ENCODE measurements around the gene PPP1R2.
"Not testable (repeated sequence)": the region's sequence is repeated elsewhere in the genome, so short reads cannot be mapped to it uniquely, and the experiment has no call there.

The PPP1R2 gene

DNA sequence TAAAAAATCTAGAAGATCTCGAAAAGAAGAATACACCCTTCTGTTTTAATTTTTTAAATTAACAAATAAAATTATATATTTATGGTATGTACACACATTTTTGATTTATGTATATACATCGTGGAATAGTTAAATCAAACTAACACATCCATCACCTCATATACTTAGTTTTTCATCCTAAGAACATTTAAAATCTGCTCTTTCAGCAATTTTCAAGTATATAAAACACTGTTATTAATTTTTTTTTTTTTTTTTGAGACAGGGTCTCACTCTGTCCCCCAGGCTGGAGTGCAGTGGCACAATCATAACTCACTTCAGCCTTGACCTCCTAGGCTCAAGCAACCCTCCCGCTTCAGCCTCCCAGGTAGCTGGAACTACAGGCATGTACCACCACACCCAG is 67.5 kb downstream of the PPP1R2 start:
- ChIA-PET CTCF (no interaction called here), POLR2A (no interaction called here)
- H3K9me3 ChIP-seq (ENCODE audit: control insufficient read depth, insufficient read depth, low read depth, low read length) = no peaks in the 10 kb centered on the region
- no peak for TF ChIP-seq ZNF354C (tag by site-specific recombination; IDR thresholded peaks at IDR 0.05; ENCODE audit: borderline replicate concordance, low read depth)
- no peaks in the 10 kb centered on the region for H3K36me3 ChIP-seq (ENCODE audit: control insufficient read depth in 2 of 2, insufficient read depth in 1 of 2, low read length in 2 of 2)
- no peak overlapping the region for H3K4me3 ChIP-seq (ENCODE audit: low read depth, low read length)
- no peak overlapping the region for H3K27ac ChIP-seq (ENCODE audit: extremely low read depth, low read depth, low read length)
- no peaks in the 10 kb centered on the region for H3K4me1 ChIP-seq (ENCODE audit: control insufficient read depth, insufficient read depth, low read length)

DNA sequence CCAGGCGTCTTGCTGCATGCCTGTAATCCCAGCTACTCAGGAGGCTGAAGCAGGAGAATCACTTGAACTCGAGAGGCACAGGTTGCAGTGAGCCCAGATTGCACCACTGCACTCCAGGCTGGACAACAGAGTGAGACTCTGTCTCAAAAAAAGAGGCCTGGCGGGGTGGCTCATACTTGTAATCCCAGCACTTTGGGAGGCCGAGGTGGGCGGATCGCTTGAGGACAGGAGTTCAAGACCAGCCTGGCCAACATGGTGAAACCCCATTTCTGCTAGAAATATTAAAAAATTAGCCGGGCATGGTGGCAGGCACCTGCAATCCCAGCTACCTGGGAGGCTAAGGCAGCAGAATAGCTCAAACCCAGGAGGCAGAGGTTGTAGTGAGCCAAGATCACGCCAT is 68.0 kb downstream of the PPP1R2 start:
- H3K36me3 ChIP-seq (ENCODE audit: control insufficient read depth in 2 of 2, insufficient read depth in 1 of 2, low read length in 2 of 2); H3K4me1 ChIP-seq (ENCODE audit: control insufficient read depth, insufficient read depth, low read length); H3K27ac ChIP-seq (ENCODE audit: extremely low read depth, low read depth, low read length); H3K9me3 ChIP-seq (ENCODE audit: control insufficient read depth, insufficient read depth, low read depth, low read length); H3K4me3 ChIP-seq (ENCODE audit: low read depth, low read length); CTCF ChIA-PET; POLR2A ChIA-PET: not testable (repeated sequence)

DNA sequence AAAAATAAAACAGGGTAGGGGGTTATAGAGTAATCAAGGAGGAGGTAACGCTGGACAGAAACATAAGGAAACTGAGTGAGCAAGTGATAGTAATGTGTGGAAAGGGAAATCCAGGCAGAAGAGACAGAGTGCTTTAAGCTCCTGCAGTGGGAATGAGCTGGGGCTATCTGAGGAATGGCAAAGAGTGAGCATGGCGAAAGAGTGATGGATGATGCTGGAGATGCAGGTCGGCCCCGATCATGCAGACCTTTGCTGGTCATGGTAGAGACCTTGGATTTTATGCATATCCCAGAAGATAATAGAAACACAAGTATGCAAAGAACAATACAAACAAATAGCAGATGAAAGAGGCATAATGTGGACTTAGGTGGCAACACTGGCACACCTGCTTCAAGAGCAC is 74.3 kb downstream of the PPP1R2 start:
- TF ChIP-seq ZNF202 (tag by site-specific recombination; IDR thresholded peaks at IDR 0.05; ENCODE audit: borderline replicate concordance) (no peak), SETDB1 (IDR thresholded peaks at IDR 0.05; ENCODE audit: insufficient read length, low read length) (peak; percentile 8)
- no peaks in the 10 kb centered on the region for H3K9me3 ChIP-seq (ENCODE audit: control insufficient read depth, insufficient read depth, low read depth, low read length)
- ChIA-PET CTCF (no interaction called here), POLR2A (no interaction called here)
- H3K36me3 ChIP-seq (ENCODE audit: control insufficient read depth in 2 of 2, insufficient read depth in 1 of 2, low read length in 2 of 2) = no peaks in the 10 kb centered on the region
- H3K4me3 ChIP-seq (ENCODE audit: low read depth, low read length) = no peak overlapping the region
- no peak overlapping the region for H3K27ac ChIP-seq (ENCODE audit: extremely low read depth, low read depth, low read length)
- no peaks in the 10 kb centered on the region for H3K4me1 ChIP-seq (ENCODE audit: control insufficient read depth, insufficient read depth, low read length)

DNA sequence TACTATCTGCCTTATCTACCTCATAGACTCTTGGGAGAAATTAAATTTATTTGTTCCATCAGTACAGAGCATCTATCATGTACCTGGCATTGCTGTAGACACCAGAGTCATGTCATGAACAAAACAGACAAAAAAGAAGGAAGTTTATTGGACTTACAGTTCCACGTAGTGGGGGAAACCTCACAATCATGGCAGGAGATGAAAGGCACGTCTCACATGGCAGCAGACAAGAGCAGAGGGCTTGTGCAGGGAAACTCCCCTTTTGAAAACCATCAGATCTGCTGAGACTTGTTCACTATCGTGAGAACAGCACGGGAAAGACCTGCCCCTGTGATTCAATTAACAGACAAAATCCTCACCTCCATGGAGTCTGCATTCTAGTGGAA is 74.7 kb downstream of the PPP1R2 start:
- CTCF ChIA-PET = no interaction called here
- no peaks in the 10 kb centered on the region for H3K36me3 ChIP-seq (ENCODE audit: control insufficient read depth in 2 of 2, insufficient read depth in 1 of 2, low read length in 2 of 2)

DNA sequence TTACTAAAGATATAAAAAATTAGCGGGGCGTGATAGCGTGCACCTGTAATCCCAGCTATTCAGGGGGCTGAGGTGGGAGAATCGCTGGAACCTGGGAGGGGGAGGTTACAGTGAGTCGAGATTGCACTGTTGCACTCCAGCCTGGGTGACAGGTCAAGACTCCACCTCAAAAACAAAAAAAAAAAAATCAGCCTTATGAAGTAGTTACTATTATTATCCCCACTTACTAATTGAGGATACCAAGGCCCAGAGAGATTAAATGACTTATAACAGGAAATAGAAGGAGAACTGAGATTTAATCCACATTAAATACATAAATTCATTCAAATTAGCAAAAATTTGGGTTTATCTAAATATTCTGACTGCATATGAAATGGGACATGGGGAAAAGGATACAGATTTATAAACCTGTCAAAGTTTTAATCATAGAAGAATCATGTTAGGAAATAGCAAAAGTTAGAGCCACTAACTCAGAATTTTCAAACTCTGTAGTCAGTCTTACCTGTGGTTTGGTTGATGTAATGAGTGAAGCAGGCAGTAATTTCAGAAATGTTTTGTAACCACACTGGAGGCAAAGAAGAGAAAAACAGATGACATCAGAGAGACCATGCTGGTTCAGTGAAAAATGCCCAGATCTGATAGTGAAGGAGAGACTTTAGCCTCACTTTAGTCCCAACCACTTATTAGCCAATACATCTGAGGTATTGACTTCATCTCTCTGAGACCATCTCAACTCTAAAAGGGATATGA is 75.3 kb downstream of the PPP1R2 start:
- Histone ChIP-seq H3K36me3 (ENCODE audit: control insufficient read depth in 2 of 2, insufficient read depth in 1 of 2, low read length in 2 of 2) (no peaks in the 10 kb centered on the region), H3K4me1 (ENCODE audit: control insufficient read depth, insufficient read depth, low read length) (no peaks in the 10 kb centered on the region), H3K9me3 (ENCODE audit: control insufficient read depth, insufficient read depth, low read depth, low read length) (no peaks in the 10 kb centered on the region), H3K4me3 (ENCODE audit: low read depth, low read length) (no peak overlapping the region), H3K27ac (ENCODE audit: extremely low read depth, low read depth, low read length) (no peak overlapping the region)
- TF ChIP-seq, protein P1, sequence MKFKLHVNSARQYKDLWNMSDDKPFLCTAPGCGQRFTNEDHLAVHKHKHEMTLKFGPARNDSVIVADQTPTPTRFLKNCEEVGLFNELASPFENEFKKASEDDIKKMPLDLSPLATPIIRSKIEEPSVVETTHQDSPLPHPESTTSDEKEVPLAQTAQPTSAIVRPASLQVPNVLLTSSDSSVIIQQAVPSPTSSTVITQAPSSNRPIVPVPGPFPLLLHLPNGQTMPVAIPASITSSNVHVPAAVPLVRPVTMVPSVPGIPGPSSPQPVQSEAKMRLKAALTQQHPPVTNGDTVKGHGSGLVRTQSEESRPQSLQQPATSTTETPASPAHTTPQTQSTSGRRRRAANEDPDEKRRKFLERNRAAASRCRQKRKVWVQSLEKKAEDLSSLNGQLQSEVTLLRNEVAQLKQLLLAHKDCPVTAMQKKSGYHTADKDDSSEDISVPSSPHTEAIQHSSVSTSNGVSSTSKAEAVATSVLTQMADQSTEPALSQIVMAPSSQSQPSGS (tag by site-specific recombination; IDR thresholded peaks at IDR 0.05; ENCODE audit: low read depth) = 0 out of 2 replicates have a peak, but pooled peaks have one; percentile 15
- no peak for TF ChIP-seq ZNF658 (tag by site-specific recombination; IDR thresholded peaks at IDR 0.05)
- CTCF ChIA-PET = no interaction called here
- POLR2A ChIA-PET = no interaction called here

More for the DNA sequence above, 74.7 kb downstream of the PPP1R2 start:
- no peaks in the 10 kb centered on the region for H3K9me3 ChIP-seq (ENCODE audit: control insufficient read depth, insufficient read depth, low read depth, low read length)
- TF ChIP-seq SETDB1 (IDR thresholded peaks at IDR 0.05; ENCODE audit: insufficient read length, low read length) = peak; percentile 81
- TF ChIP-seq SALL2 (tag by site-specific recombination; IDR thresholded peaks at IDR 0.05; ENCODE audit: borderline replicate concordance) = no peak
- H3K27ac ChIP-seq (ENCODE audit: extremely low read depth, low read depth, low read length) = no peak overlapping the region
- H3K4me3 ChIP-seq (ENCODE audit: low read depth, low read length) = no peak overlapping the region
- no peaks in the 10 kb centered on the region for H3K4me1 ChIP-seq (ENCODE audit: control insufficient read depth, insufficient read depth, low read length)
- POLR2A ChIA-PET = no interaction called here

DNA sequence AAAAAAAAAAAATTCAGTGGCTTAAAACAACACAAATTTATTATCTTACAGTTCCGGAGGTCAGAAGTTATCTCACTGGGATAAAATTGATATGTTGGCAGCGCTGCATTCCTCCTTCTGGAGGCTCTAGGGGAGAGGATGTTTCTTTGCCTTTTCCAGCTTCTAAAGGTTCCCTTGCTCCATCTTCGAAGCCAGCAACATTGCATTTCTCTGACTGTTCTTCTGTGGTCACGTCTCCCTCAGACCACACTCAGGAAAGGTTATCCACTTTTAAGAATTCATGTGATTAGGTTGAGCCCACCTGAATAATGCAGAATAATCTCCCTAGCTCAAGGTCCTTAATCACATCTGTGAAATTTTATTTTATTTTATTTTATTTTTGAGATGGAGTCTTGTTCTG is 76.9 kb downstream of the PPP1R2 start:
- H3K4me1 ChIP-seq (ENCODE audit: control insufficient read depth, insufficient read depth, low read length) = no peaks in the 10 kb centered on the region
- POLR2A ChIA-PET = no interaction called here
- no peak overlapping the region for H3K27ac ChIP-seq (ENCODE audit: extremely low read depth, low read depth, low read length)
- no peak overlapping the region for H3K4me3 ChIP-seq (ENCODE audit: low read depth, low read length)
- no peaks in the 10 kb centered on the region for H3K9me3 ChIP-seq (ENCODE audit: control insufficient read depth, insufficient read depth, low read depth, low read length)
- no peaks in the 10 kb centered on the region for H3K36me3 ChIP-seq (ENCODE audit: control insufficient read depth in 2 of 2, insufficient read depth in 1 of 2, low read length in 2 of 2)
- CTCF ChIA-PET = no interaction called here
- TF ChIP-seq, protein P2, sequence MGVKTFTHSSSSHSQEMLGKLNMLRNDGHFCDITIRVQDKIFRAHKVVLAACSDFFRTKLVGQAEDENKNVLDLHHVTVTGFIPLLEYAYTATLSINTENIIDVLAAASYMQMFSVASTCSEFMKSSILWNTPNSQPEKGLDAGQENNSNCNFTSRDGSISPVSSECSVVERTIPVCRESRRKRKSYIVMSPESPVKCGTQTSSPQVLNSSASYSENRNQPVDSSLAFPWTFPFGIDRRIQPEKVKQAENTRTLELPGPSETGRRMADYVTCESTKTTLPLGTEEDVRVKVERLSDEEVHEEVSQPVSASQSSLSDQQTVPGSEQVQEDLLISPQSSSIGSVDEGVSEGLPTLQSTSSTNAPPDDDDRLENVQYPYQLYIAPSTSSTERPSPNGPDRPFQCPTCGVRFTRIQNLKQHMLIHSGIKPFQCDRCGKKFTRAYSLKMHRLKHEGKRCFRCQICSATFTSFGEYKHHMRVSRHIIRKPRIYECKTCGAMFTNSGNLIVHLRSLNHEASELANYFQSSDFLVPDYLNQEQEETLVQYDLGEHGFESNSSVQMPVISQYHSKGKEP (tag by site-specific recombination; IDR thresholded peaks at IDR 0.05) = no peak
- no peak for TF ChIP-seq ZNF654 (tag by site-specific recombination; IDR thresholded peaks at IDR 0.05; ENCODE audit: low read depth)
- TF ChIP-seq ZNF791 (tag by site-specific recombination; IDR thresholded peaks at IDR 0.05) = no peak
- TF ChIP-seq ZNF248 (tag by site-specific recombination; IDR thresholded peaks at IDR 0.05) = no peak
- no peak for TF ChIP-seq ZNF707 (tag by site-specific recombination; IDR thresholded peaks at IDR 0.05)
- no peak for TF ChIP-seq ZNF629 (tag by site-specific recombination; IDR thresholded peaks at IDR 0.05)
- TF ChIP-seq ZNF560 (tag by site-specific recombination; IDR thresholded peaks at IDR 0.05; ENCODE audit: borderline replicate concordance) = no peak
- TF ChIP-seq, protein P3, sequence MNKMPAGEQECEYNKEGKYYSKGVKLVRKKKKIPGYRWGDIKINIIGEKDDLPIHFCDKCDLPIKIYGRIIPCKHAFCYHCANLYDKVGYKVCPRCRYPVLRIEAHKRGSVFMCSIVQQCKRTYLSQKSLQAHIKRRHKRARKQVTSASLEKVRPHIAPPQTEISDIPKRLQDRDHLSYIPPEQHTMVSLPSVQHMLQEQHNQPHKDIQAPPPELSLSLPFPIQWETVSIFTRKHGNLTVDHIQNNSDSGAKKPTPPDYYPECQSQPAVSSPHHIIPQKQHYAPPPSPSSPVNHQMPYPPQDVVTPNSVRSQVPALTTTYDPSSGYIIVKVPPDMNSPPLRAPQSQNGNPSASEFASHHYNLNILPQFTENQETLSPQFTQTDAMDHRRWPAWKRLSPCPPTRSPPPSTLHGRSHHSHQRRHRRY (tag by site-specific recombination; IDR thresholded peaks at IDR 0.05) = no peak
- TF ChIP-seq, protein P4, sequence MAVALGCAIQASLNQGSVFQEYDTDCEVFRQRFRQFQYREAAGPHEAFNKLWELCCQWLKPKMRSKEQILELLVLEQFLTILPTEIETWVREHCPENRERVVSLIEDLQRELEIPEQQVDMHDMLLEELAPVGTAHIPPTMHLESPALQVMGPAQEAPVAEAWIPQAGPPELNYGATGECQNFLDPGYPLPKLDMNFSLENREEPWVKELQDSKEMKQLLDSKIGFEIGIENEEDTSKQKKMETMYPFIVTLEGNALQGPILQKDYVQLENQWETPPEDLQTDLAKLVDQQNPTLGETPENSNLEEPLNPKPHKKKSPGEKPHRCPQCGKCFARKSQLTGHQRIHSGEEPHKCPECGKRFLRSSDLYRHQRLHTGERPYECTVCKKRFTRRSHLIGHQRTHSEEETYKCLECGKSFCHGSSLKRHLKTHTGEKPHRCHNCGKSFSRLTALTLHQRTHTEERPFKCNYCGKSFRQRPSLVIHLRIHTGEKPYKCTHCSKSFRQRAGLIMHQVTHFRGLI (tag by site-specific recombination; IDR thresholded peaks at IDR 0.05) = no peak
